ENCODE results near the gene CD58.
A peak's percentile ranks its signal among the peaks of the same experiment; 100 is the strongest.
"Not testable (repeated sequence)": the region's sequence is repeated elsewhere in the genome, so short reads cannot be mapped to it uniquely, and the experiment has no call there.

Gene CD58

DNA sequence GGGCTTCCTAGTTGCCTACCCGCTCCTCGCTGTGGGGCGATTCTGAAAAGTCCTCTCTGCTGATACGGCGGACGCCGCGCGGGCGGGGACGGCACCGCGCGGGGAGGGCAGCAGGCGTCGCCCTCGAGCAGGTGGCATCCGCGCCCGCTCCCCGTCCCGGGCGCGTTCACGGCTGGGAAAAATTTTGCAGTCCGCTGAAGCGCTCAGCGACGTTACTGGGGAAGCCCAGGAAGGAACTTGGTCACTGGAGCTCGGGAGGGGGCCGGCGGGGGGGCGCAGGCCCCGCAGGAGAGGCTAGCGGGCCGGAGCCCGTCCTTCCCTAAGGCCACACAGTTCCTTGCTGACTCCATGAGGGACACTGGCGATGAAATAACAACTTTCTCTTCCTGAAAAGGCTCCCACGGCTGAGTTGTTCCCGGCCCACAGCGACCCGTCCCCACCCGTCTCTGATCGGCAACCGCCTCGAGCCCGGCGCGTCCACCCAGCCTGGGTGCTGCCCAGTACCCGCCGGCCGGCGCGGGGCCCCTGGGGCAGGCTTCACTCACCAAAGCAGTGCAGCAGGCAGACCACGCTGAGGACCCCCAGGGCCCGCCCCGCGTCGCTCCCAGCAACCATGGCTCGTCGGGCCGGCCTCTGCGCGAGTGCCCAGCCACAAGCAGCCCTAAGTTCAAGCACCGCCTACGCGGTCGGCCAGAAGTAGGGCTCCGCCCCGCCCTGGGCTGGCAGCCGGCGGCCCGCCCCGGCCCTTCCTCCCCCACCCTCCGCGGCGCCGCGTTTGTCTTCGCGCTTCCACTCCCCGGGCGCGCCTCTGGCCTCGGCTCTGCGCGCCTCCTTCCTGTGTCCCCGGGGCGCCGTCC is at the start of gene CD58:
TSS of gene CD58 (minus strand) at position 669 of the 857 bp plus-strand sequence. CDS start at position 615, 54 bp downstream.
- ATAC-seq: peak; percentile 78 to 80

DNA sequence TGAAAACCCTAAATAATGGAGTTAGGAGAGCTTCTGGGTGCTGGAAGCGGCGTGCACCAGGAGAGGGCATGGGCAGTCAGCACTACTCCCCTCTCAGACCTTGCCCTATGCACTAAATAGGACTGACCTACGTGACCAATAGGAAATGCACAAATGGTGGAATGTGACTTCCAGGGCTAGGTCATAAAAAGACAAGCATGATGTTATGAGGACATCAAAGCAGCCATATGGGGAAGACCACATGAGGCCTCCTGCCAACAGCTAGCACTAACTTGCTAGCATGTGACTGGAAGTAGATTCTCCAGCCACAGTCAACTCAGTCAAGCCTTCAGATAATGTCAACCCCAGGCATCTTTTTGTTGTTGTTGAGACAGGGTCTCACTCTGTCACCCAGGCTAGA is 49.6 kb upstream of the CD58 start:
- not testable (repeated sequence) for ATAC-seq

GRCh38 chr1:116619106-116619505 is 48.3 kb upstream of the CD58 start:
- ATAC-seq: not testable (repeated sequence)

DNA sequence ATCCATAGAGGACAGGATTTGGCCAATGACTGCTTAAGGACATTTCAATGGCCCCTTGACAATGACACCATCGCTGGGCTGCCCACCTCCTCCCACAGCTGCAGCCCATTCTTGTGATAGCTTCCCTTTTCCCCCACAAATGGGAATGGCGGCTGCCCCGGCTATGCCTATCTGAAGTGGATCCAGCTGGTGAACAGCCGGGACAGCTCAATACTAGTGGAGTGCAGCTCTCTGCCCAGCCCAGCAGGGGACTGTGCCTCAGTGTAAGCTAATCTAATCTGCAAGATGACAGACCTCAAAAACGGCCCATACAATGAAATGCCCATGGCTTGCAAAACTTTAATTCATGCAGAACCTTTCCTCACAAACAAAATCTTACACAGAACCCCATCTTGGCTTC is 47.0 kb upstream of the CD58 start:
- ATAC-seq: not testable (repeated sequence)

GRCh38 chr1:116613825-116614224 is 43.0 kb upstream of the CD58 start:
- not testable (repeated sequence) for ATAC-seq

DNA sequence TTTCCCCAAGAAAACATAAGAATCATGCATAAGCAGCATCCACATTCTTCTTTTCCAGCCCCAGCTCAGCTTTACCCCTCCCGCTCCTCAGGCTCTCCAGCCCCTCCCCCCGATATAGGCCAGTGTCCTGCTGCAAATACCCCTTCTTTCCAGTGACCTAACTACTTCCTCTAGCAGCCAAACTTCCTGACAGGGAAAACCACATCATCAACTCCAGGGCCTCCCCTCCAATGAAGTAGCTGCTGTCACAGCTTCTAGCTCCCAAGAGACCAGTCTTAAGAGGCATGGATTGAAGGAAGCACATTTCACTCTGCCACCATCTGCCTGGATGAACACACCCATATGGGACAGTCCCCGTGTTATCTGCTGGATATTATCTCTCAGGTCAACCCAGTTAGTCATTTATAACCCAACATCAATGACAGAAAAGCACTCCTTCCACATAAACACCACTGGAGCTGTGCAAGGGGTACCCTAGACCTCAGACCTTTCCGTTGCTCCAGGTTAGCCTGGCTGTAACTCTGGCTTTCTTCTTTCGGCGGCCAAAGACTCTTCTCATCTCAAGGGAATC is 39.1 kb upstream of the CD58 start:
- ATAC-seq: not testable (repeated sequence)

- ATAC-seq: peak; percentile 78 to 79
Observed at GRCh38 chr1:116608841-116609240, 38.0 kb upstream of the CD58 start.

DNA sequence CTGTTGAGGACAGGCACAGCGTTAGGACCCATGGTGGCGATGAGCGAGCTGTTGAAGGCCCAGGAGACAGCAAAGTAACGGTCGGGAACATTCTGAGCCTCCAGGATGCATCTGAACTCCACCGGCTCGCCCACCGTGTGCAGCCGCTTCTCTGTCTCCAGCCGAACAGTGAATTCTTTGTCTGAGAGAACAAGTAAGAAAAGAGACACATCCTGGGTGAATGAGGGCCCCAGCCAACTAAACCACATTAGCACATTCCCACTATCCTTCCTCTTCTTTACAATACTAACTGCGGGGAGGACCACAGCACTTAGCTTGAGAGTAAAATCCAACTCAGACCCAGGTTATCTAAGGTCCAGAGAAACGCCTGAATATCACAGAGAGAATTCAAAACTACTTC is 37.3 kb upstream of the CD58 start:
- not testable (repeated sequence) for ATAC-seq

DNA sequence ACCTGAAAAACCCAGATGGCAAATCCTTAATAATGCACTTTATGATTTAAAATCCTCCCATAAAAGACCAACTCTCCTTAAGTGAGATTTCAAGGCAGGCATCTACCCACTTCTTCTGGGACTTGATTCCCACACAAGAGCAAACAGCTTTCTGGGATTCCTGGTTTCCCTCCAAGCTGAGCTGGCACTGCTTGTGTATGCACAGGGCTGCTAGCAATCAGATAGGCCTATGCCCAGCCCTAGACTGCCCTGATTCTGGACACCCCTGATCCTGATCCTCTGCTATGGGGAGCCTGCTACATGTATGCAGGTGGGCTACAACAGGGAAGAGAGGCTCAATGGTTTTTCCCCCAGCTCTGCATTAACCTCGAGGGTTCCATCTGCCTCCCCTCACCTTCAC is 36.6 kb upstream of the CD58 start:
- not testable (repeated sequence) for ATAC-seq

- ATAC-seq: peak in 1 of 2 donors; percentile 36
Observed at GRCh38 chr1:116606067-116606466, 35.2 kb upstream of the CD58 start.

- no peak for ATAC-seq
Observed at GRCh38 chr1:116605315-116605714, 34.5 kb upstream of the CD58 start.

- ATAC-seq: not testable (repeated sequence)
Observed at GRCh38 chr1:116604408-116604807, 33.6 kb upstream of the CD58 start.

- ATAC-seq: not testable (repeated sequence)
Observed at GRCh38 chr1:116603646-116604045, 32.8 kb upstream of the CD58 start.

DNA sequence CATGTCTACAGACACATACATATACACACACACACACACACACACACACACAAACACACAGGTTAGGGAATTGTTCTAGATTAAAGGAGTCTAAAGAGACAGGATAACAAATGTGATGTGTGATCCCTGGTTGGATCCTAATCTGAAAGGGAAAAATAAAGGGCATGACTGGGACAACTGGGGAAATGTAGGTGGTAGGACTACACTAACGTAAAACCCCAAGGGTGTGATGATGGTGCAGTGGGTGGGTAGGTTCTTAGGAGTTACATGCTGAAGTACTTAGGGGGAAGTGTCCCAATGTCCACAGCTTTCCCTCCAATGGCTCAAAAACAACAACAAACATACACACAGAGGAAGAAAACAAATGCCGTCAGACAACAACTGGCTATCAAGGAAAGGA is 28.5 kb upstream of the CD58 start:
- ATAC-seq: not testable (repeated sequence)

DNA sequence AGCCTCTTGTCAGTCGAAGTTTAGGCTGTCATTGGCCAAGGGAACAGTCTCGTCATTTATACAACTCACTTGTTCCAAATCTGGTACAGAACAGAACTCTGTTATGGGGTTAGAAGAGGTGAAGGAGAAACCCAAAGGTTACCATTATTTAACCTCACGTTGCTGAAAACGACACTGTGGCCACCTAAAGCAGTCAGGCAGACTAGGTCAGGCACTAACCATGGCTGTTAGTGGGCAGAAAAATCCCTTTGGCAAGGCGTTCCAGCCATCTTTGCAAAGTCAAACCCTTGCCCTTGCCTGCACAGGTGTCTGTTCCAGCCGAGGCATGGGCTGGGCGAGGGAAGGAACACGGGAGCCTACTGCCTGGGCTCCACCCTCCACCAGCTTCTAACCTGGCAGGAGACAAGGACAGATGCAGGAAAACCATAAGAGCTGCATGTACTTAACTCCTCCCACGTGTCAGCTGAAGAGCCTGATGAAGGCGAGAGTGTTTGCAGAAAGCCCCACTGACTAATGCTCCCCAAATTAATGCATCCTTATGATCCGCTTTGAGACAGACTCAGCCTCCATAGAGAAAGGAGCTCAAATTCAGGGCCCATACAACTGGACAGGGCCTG is 27.7 kb upstream of the CD58 start:
- ATAC-seq: peak; percentile 19 to 47

DNA sequence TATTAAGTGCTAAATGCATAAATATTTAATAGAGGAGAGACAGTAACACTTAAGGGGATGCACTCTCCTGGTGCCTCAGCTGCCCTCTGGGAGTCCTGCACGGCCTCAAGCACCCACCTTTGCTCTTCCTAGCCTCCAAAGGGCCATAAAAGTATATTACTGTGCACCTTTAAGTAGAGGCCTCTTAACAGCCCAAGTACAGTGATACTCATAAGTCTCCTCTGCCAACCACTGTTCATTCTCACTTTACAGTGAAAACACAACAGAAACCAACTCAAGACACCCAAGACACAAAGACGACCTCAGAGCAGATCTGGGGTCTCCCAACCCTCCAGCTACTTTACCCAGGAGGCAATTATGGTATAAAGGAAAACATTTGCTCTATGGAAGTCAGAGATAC is 26.6 kb upstream of the CD58 start:
- ATAC-seq: peak; percentile 42 to 60

GRCh38 chr1:116596742-116597307 is 26.0 kb upstream of the CD58 start:
- ATAC-seq: not testable (repeated sequence)

DNA sequence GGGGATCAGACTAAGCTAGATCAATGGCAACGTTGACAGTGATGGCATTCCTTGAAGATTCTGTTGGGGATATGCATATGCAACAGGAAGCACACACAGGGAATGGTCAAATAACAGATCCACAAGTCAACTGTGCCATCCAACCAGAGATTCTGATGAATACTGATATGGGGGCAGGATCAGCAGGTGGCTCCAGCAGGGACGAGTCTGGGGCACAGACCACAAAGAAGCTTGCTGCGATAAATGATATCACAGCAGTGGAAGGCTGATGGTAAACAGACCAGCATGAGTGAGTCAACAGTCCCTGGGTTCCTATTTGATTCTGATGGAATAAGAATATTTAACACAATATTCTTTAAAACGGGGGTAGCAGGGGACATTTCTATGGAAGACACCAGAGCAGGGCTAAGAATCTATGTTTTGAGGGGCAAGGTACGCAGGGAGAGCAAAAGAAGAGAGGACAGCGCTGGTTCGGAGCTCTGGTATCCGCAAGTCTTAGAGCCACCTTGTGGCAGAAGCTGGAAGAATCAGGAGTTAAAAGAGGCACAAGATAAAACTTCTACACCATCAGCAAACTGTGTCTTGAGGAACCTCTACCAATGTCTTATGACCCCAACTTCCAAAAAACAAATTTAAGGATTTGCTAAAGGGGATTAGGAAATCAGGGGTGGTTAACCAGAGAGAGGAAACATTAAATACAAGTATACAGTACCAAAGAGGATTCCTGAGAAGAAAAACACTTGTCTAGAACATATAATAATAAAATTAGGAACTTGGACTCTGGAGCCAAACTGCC is 25.3 kb upstream of the CD58 start:
- peak; percentile 49 to 67 for ATAC-seq

DNA sequence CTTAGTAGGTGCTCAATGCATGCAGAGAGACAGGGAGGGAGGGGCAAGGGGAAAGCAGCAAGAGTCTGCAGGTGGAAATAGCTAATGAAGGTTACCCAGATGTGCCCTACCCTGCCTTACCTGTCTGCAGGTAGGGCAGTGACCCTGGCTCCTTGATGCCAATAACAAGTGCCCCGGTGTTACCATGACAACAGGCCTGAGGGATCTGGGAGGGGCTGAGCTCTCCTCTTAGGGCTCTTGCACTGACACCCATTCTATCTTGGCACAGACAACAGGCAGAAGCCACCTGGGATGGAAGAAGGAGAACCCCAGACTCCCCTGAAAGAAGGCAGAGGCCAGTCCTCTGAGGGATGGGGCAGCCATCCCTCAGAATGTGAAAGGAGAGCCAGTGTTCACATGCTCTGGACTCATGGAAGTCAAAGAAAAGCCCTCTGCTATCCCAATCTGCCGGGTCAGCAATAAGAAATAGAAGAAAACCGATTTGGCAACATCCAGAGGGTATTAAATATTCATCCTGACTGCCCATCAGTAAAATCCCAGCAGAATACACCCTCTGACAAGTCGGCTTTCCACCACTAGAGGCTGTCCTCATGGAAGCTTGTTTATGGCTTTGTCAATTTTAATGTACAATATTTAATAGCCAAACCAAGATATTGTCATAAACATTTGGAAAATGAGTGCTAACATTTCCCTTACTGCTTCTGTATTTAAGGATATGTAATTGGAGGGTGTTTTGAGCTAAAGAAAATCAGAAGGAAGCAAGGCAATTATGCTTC is 24.4 kb upstream of the CD58 start:
- ATAC-seq: not testable (repeated sequence)

- not testable (repeated sequence) for ATAC-seq
Observed at GRCh38 chr1:116593977-116594376, 23.2 kb upstream of the CD58 start.

DNA sequence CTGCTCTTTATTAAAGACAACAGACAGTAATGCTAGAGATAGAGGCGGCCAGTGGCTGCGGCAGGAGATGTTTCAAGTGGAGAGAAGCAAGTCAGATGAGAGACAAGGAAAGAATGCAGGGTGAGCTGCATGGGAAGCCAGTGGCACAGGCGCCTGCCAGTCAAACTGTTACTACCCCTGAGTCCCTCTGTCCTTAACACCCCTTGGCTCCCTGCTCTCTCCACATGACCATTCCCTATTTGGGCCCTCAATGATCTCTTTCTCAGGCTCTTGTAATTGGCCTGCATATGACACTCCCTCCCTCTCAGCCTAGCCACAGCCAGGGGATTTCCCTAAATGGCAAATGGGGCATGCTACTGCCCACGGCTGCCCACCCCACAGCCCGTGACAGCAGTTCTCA is 22.6 kb upstream of the CD58 start:
- ATAC-seq: not testable (repeated sequence)

All from activated CD4-positive, CD25-positive, alpha-beta regulatory T cell treated with anti-CD3 and anti-CD28 coated beads, Interleukin-2, amount 50 U/mL, for 24 hours (primary cell).